Measurements from ENCODE around the gene TWSG1.

Gene TWSG1

DNA sequence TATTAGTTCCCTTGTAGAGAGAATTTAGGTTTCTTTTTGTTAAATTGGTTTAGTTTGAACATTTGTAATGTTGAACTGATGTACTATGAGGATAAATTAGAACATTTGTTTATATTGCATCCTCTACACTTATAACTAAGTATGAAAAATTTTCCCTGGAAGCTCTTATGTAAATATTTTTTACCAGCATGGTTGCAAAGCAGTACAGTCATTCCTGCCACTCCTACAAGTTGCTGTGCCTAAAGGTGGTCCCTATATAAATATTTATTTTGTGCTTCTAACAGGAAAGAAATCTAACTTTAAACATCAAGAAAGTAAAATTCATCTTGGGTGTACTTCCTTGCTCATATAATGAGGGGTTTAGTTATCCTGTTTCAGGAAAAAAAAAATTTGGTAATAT, 14.2 kb downstream of the TWSG1 start:
- DNase-seq (ENCODE audit: extremely low read depth, insufficient read length): no peak
- H3K27me3 ChIP-seq (replicated peaks; ENCODE audit: control insufficient read depth, insufficient read depth, low read length): no peaks in the 10 kb centered on the region
- H3K4me3 ChIP-seq (replicated peaks; ENCODE audit: low read depth, low read length): peak overlapping the region; percentile 11
- H3K36me3 ChIP-seq (ENCODE audit: control insufficient read depth, insufficient read depth, low read length): no peaks in the 10 kb centered on the region; the same call in 1 of the 2 replicates
- TF ChIP-seq, protein P1, sequence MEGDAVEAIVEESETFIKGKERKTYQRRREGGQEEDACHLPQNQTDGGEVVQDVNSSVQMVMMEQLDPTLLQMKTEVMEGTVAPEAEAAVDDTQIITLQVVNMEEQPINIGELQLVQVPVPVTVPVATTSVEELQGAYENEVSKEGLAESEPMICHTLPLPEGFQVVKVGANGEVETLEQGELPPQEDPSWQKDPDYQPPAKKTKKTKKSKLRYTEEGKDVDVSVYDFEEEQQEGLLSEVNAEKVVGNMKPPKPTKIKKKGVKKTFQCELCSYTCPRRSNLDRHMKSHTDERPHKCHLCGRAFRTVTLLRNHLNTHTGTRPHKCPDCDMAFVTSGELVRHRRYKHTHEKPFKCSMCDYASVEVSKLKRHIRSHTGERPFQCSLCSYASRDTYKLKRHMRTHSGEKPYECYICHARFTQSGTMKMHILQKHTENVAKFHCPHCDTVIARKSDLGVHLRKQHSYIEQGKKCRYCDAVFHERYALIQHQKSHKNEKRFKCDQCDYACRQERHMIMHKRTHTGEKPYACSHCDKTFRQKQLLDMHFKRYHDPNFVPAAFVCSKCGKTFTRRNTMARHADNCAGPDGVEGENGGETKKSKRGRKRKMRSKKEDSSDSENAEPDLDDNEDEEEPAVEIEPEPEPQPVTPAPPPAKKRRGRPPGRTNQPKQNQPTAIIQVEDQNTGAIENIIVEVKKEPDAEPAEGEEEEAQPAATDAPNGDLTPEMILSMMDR (IDR thresholded peaks at IDR 0.05; ENCODE audit: insufficient read depth, low read length, poor library complexity, severe bottlenecking): no peak

DNA sequence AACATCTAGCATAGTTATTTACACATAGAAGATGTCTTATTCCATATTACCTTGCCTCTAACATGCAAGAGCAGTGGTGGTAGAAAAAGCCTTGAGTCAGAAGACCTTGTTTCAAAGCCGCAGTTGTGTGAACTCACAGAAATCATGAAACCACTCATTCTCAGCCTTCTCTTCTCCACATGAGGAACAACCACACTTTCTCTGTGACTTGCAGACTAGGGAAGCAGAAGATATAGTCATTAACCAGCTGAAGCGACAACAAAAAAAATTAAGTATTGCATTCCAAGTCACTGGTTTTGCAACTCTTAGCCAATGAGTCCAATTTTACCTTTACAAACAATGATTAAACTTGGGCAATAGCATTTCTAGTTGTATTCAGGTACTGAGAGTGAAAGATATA, 19.0 kb downstream of the TWSG1 start:
- Histone ChIP-seq H3K27me3 (replicated peaks; ENCODE audit: control insufficient read depth, insufficient read depth, low read length) (no peaks in the 10 kb centered on the region), H3K4me3 (replicated peaks; ENCODE audit: low read depth, low read length) (peak overlapping the region; percentile 22; the same call in 1 of the 2 replicates), H3K36me3 (ENCODE audit: control insufficient read depth, insufficient read depth, low read length) (no peaks in the 10 kb centered on the region)
- peak; percentile 56 for DNase-seq (ENCODE audit: extremely low read depth, insufficient read length)
- TF ChIP-seq, protein P1 (IDR thresholded peaks at IDR 0.05; ENCODE audit: insufficient read depth, low read length, poor library complexity, severe bottlenecking): no peak

DNA sequence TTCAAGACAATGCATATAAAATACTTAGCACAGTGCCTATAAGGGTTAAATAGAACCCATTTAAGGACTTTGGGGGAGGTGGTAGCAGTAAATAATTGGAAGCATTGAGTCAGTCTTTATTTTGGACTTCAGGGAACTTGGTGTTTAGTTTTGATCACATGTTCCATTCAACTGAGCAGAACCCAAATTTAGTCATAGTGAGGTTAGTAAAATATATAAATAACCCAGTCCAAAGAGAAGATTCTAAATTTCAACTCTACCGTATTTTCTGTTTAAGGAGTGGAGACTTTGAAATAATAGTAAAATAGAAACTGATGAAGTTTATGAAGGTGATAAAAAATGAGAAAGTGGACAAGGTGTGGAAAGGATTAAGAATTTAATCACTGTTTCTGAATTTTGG, 19.7 kb downstream of the TWSG1 start:
- Histone ChIP-seq H3K4me3 (replicated peaks; ENCODE audit: low read depth, low read length) (no peak overlapping the region), H3K36me3 (ENCODE audit: control insufficient read depth, insufficient read depth, low read length) (no peaks in the 10 kb centered on the region), H3K27me3 (replicated peaks; ENCODE audit: control insufficient read depth, insufficient read depth, low read length) (no peaks in the 10 kb centered on the region)
- TF ChIP-seq, protein P1 (IDR thresholded peaks at IDR 0.05; ENCODE audit: insufficient read depth, low read length, poor library complexity, severe bottlenecking): no peak
- DNase-seq (ENCODE audit: extremely low read depth, insufficient read length): peak; percentile 64

DNA sequence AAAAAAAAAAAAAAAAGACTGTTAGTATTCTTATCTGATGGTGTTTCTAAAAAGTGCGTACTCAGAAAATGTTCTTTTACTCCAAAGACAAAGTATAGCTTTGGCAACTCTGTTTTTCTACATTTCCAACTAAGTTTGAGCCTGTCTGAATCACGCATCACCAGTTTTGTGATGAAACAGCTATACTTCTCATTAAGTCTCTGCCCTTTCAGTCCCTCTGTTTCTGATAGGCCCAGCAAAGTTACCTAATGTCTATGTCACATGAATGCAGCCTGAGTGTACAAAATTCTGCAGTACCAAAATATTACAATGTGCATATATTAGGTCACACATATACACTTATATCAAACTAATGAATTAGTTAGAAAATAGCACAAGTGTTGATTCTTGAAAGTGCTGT, 22.4 kb downstream of the TWSG1 start:
- no peaks in the 10 kb centered on the region; the same call in 1 of the 2 replicates for H3K36me3 ChIP-seq (ENCODE audit: control insufficient read depth, insufficient read depth, low read length)
- H3K27me3 ChIP-seq (replicated peaks; ENCODE audit: control insufficient read depth, insufficient read depth, low read length): no peaks in the 10 kb centered on the region
- DNase-seq (ENCODE audit: extremely low read depth, insufficient read length): no peak
- TF ChIP-seq, protein P1 (IDR thresholded peaks at IDR 0.05; ENCODE audit: insufficient read depth, low read length, poor library complexity, severe bottlenecking): no peak
- H3K4me3 ChIP-seq (replicated peaks; ENCODE audit: low read depth, low read length): no peak overlapping the region

DNA sequence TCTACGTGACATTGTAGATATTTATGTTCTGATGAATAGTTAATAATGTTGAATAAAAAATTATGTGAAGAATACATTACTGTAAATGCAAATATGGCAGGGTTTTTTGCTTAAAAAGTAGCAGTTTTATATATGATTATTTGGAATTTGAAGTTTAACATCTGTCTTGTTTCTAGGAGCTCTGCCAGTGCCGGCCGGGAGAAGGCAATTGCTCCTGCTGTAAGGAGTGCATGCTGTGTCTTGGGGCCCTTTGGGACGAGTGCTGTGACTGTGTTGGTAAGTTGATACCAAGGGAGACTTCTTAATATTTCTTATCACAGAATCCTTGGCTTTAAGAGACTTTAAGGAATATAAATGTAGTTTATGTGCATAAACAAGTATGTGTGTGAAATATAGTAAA, 25.2 kb downstream of the TWSG1 start:
- no peaks in the 10 kb centered on the region for H3K27me3 ChIP-seq (replicated peaks; ENCODE audit: control insufficient read depth, insufficient read depth, low read length)
- no peak for DNase-seq (ENCODE audit: extremely low read depth, insufficient read length)
- H3K4me3 ChIP-seq (replicated peaks; ENCODE audit: low read depth, low read length): no peak overlapping the region
- TF ChIP-seq, protein P1 (IDR thresholded peaks at IDR 0.05; ENCODE audit: insufficient read depth, low read length, poor library complexity, severe bottlenecking): no peak
- H3K36me3 ChIP-seq (ENCODE audit: control insufficient read depth, insufficient read depth, low read length): peaks cover 2% of the 10 kb centered on the region

DNA sequence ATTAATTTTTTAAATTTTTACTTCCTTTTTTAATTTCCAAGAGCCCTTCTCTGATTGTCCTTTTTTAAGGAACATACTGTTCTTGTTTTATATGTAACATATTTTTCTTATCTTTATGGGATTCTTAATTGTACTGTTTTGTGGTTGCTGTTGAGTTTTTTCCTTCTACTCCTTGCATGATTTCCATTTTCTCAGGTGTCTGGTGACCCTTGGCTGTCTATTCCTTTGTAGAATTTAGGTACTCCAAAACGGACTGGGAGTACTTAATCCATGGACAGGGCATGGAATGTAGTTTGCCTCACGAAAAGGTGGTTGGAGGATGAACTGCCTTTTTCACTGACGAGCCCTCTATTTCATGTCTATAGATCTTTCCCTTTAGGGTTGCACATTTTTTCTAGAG, 26.6 kb downstream of the TWSG1 start:
- Histone ChIP-seq H3K27me3 (replicated peaks; ENCODE audit: control insufficient read depth, insufficient read depth, low read length) (no peaks in the 10 kb centered on the region), H3K36me3 (ENCODE audit: control insufficient read depth, insufficient read depth, low read length) (peaks cover 2% of the 10 kb centered on the region), H3K4me3 (replicated peaks; ENCODE audit: low read depth, low read length) (no peak overlapping the region)
- TF ChIP-seq, protein P1 (IDR thresholded peaks at IDR 0.05; ENCODE audit: insufficient read depth, low read length, poor library complexity, severe bottlenecking): no peak
- DNase-seq (ENCODE audit: extremely low read depth, insufficient read length): no peak

Data from GM06990 (cell line).